DMS53 treated with DMSO at 0.1 percent for 48 hours (cell line): ENCODE data around the gene PIWIL4.
A peak's percentile ranks its signal among the peaks of the same experiment; 100 is the strongest.
"Not testable (repeated sequence)": the region's sequence is repeated elsewhere in the genome, so short reads cannot be mapped to it uniquely, and the experiment has no call there.

Source experiments
- DNase-seq: peaks from one replicate; lab custom pipeline; 2025; ENCODE audit not compliant: unreplicated experiment; lab: John Stamatoyannopoulos, UW

PIWIL4 gene

DNA sequence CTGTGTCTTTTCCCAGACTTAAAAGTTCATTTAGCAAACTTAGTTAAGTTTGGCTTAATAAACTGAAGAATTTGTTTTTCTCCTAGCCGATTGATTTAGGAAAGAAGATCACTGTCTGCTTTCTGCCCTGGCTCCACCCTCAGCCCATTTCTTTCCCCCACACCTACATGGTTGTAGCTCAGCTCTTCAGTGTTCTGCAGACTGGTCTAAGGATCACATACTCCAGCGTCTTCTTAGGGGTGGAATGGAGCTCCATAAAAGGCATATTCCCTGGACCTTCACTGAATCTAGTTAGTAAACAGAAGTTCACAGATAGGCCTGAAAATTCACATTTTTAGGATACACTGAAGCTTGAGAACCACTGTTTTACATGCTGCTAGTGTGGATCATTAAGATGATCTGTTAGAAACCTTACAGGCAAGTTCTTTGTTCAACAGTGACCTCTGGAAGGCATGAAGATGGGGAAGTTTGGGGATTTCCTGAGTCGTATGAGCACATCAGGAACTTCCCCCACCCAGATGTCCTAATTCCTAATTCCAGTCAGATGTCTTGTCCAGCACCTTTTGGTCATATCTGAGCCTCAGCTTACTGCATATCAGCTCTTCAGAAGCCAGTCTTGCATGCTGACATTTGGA is 16.8 kb downstream of the PIWIL4 start:
- no peak for DNase-seq

DNA sequence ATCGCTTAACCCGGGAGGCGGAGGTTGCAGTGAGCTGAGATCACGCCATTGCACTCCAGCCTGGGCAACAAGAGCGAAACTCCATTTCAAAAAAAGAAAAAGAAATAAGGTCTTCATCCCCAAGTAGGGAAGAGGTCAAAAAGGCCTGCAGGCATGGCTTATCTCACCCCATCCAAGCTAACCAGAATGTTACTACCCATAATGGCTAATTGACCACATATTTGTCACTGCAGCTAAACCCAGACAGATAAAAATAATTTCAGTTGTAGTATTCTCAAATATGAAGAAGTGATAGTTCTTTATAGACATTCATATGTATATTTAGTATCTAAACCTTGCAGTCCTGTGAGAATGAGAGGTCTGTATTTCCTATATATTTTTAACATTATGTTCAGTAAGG is 17.8 kb downstream of the PIWIL4 start:
- DNase-seq = no peak

DNA sequence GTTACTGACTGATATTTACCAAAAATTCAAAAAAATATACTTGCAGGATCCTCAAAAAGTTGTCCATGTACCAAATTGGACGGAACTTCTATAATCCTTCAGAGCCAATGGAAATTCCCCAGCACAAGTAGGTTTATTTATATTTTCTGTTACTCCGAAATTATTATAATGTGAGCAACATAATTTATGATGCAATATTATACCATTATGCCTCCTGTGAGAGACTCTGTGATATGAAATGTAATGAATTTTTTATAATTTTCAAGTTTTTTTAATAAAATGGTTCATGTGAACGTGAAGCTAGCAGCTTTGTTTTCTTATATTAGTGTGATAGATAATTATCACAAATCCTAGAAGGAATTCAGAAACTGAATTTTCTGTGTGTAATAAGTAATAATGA is 18.2 kb downstream of the PIWIL4 start:
- no peak for DNase-seq

DNA sequence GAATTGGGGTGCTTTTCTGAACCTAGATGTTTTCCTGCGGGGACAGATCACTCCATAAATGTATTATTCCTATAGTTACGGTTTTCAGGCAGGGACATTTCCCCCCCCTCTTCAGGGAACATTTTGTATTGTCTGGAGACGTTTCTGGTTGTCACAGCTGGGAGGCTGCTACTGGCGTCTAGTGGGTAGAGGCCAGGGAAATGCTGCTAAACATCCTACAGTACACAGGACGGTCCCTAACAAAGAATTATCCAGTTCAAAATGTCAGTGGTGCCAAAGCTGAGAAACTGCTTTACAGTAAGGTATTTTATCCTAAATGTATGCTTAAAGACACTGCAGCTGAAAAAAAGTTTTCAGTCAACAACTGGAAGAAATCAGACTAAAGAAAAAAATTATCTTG is 19.4 kb downstream of the PIWIL4 start:
- no peak for DNase-seq

DNA sequence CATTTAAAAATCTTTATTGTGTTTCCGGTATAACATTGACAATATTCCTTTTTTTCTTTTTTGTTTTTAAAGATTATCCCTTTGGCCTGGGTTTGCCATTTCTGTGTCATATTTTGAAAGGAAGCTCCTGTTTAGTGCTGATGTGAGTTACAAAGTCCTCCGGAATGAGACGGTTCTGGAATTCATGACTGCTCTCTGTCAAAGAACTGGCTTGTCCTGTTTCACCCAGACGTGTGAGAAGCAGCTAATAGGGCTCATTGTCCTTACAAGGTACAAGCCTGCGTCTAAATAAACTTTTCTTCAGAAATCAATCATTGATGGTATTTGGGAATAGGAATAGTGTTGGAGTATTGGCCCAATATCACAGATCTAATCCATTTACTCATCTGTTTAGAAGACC is 19.8 kb downstream of the PIWIL4 start:
- no peak for DNase-seq

DNA sequence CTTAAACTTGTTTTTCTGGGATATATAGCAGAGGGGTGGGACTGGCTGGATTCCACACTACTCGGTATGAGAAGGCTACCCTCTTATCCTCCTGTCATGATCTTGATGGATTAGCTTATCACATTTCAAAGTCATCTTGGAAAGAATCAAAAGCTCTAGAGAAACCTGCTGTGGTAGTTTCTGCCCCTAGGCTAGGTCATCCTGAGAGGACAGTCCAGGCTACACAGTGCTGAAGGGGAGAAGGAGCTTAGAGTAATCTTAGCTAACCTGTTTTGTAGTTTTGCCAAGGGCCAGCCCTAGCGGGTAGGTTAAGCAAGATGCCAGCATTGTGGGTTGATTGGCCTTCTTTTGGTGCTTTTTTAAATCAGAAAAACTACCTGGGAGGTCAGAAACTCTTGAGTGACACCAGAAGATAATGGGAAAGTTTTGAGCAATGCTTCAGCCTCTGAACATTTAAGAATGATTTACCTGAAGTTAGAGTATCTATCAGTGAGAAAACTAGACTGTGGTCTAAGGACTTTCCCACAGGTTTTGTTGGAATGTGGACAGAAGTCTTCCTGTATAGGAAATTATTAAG is 21.3 kb downstream of the PIWIL4 start:
- no peak for DNase-seq

DNA sequence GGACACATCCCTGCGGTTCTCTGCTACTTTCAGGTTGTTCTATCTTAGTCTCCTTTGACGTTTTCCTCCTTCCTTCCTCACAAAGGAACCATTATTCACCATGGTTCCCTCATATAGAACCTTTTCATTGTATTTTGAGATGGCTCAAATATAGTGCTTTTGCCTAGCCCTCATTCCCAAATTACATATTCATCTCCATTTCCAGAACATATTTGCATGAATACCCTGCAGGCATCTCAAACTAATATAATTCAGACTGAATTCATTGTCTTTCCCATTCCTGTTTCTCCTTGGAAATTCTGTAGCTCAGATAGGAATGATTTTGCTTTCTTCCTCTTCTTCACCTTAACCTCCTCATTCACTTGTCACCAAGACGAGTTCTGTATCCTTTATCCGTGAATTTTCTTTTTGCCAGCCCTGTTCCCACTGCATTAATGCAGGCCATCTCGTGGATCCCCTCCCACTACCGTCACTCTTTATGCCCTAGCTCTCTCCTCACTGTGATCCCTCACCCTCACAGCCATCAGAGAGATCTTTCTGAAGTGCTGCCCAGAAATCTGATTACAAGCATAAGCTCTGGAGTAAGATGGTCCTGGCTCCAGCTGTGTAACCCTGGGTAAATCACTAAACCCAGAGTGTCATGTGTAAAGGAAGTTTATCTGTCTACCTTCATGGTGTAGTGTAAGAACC is 23.3 kb downstream of the PIWIL4 start:
- DNase-seq = no peak

DNA sequence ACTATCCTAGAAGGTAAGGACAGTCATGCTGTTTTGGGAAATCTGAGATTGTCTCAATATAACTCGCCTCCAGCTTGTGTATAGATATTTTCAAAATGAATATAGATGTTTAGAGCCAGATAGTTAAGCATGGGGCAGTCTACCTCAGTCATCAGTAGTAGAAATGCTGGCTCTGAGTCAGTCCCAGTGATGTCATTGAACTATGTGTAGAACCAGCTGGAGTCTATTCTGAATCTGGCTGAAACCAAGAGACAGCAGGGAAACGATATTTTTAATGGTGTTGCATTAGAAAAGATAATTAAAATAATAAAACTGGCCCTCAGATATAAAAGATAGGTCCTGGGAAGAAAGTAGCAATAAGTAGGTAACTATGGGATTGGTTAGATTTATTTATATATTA is 25.9 kb downstream of the PIWIL4 start:
- no peak for DNase-seq

DNA sequence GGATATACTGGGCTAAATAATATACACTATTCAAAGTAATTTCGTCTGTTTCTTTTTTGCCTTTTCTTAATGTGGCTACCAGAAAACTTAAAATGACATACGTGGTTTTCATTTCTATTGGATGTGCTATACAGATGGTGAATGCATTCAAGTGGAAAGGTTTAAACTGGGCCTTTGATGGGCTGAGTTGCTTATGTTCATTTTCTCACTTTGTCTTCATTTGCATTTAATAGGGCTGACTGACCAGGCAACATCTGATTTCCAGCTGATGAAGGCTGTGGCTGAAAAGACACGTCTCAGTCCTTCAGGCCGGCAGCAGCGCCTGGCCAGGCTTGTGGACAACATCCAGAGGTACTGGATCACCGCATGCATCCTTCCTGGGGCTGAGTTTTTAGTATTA is 27.9 kb downstream of the PIWIL4 start:
- no peak for DNase-seq

DNA sequence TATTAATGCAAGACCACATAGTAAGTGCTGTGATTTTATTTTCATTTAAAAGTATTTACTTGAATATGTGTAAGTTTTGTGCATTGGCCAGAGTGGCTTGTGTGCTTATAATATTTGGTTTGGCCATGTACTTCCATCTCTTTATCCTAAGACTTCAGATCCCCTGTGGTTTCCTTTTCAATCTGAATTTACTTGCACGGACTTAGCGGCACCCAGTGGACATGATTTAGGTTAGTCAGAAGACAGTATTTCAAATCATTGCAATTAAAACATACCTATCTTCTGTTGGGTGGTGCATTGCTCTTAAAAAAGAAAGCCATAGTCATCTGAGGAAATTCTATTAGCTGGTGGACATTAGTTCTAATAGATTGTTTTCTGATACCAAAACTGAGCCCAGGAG is 30.7 kb downstream of the PIWIL4 start:
- no peak for DNase-seq

DNA sequence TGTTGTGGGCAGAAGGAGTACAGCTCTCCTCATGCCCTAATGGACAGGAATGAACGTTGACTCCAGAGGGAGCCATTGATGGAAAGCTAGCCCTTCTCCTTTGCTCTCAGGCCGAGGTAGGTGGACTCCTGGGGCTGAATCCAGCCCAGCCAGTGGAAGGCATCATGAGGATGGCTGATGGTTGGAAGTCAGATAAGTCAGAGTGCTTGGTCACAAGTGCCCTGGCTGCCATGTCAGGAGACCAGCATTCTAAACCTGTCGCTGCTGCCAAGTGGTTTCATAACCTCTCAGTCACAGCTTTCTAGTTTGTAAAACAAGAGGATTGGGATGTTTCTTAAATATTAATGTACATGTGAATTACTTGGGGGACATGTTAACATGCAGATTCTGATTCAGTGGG is 32.3 kb downstream of the PIWIL4 start:
- no peak for DNase-seq

DNA sequence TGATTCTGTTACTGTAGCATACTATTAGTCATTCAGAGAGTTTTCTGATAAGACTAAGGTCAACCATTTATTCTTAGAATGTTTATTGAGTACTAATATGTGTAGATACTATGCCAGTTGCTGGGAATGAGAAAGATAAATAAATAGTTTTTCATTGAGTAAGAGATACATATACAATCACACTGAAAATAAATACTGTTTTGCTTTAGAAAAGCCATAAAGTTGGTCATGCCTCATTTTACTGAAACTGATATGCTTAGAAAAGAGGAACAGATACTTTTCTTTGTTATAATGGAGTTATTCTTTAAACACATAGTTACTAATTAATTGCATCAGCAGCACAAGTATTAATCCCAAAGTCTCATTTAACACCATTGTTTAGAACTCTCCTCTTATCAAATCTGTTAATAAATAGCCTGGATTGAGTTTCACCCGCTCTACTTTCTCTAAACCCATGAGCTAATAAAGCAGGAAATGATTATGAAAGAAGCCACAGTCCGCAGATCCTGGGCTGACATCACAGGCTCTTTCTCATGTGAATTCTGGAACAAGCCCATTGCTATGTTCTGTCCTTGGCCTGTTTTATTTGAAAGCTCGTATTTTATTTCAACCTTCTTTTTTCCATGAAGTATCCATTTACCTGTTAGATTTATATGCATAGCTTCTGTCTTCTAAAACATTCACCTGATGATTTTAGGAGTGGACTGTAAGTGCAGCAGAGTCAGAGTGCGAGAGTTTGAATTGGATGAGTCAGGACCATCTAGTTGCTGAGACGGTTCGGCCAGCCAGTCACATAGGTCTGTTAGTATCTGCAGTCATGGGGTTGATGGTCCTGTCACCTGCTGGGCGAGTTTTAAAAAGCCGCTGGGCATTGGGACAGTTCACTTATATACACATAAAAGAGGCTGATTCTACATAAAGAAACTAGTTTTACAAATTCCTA is 35.5 kb downstream of the PIWIL4 start:
- DNase-seq = peak; percentile 98

DNA sequence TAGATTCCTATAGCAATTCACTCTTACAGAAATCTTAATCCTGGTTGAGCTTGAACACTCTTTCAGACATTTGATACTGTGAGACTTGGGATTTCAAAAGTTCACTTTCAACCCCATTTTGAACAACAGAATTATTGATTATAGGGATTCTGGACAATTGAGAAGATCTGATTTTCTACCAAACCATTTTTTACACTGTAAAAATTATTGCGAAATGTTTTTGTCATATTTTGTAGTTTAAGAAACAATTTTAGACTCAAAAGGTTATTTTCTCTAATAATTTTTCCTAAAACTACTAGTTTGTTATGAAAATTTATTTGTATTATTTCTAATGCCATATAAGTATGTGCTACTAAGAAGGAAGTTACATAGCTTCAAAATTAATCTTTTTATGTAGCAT is 36.4 kb downstream of the PIWIL4 start:
- DNase-seq = no peak

DNA sequence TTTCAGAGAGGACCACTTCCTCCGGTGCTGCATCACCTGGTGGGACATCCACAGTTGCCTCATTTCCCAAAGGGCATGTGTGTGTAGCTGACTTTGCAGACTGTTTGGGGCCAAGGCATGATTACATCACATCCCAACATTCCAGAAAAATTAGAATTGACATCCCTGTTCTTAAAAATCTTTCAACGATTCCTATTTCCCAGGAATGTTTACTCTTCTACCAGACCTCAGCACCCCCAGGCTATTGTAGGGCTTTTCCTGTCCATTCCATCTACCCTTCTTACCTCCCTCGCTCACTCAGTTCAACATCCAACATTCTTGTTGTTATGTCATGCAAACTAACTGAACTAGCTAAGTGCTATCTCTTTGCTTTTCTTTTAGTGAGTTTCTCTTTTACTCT is 37.3 kb downstream of the PIWIL4 start:
- no peak for DNase-seq

DNA sequence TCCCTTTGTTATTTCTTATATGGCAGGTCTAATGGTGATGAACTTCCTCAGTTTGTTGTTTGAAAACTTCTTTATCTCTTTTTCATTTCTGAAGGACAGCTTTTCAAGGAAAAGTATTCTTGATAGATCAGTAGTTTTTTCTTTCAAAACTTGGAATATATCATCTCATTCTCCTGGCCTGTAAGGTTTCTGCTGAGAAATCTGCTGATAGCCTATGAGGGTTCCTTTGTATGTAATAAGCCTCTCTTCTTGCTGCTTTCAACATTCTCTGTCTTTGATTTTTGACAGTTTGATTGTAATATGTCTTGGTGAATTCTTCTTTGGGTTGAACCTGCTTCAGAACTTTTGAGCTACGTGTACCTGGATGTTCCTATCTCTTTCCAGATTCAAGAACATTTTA is 46.0 kb downstream of the PIWIL4 start:
- no peak for DNase-seq

DNA sequence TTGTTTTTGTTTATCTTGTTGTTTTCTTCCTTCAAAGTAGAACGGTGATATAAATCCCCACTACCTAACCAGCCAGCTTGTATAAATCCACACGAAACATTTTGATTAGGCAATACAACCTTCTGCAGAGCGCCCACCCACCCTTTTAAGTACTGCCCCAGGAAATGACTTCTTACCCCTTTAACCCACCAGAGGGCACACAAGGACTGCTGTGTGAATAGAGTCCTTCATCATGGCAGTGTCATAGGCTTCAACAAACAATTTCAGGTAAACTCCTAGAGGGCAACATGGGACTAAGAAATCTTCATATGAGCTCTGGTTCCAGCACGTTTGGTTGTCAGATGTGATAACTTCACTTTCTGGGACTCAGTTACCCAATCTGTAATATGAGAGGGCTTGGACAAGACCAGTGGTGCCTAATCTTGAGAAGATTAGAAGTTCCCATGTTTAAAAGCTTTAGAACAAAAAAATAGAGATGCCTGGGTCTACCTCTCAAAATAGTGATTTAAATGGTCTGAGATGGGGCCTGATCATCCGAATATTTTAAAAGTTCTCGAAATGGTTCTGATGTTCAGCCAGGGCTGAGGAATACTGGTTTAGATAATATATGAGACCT is 56.1 kb downstream of the PIWIL4 start:
- DNase-seq = peak; percentile 90

DNA sequence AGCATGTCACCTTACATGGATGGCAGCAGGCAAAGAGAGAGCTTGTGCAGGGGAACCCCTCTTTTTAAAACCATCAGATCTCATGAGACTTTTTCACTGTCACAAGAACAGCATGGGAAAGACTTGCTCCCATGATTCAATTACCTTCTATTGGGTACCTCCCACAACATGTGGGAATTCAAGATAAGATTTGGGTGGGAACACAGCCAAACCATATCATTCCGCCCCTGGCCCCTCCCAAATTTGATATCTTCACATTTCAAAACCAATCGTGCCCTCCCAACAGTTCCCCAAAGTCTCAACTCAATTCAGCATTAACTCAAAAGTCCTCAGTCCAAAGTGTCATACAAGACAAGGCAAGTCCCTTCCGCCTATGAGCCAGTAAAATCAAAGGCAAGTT is 58.3 kb downstream of the PIWIL4 start:
- DNase-seq = not testable (repeated sequence)

DNA sequence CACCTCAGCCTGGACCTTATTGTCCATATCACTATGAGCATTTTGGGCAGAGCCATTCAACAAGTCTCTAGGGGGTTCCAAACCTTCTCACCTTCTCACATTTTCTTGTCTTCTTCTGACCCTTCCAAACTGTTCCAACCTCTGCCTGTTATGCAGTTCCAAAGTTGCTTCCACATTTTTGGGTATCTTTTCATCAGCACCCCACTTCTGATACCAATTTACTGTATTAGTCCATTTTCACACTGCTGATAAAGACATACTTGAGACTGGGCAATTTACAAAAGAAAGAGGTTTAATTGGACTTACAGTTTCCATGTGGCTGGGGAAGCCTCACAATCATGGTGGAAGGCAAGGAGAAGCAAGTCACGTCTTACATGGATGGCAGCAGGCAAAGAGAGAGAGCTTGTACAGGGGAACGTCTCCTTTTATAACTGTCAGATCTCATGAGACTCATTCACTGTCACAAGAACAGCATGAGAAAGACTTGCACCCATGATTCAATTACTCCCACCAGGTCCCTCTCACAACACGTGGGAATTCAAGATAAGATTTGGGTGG is 59.9 kb downstream of the PIWIL4 start:
- not testable (repeated sequence) for DNase-seq

DNA sequence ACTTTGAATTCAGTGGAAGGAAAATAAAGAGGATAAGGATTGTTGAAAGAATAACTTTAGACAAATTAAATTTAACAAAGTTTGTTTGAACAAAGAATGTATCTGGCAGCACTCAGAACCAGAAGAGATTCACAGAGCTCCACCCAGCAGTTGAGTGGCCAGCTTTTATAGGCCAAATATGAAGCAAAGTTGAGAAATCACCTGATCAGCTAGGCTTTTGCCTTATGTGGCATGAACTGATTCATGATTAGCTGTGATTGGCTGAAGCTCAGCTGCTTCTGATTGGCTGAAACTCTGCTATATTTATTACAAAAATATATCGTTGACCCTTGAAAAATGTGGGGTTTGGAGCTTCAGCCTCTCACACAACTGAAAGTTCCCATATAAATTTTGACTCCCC is 62.6 kb downstream of the PIWIL4 start:
- DNase-seq = no peak

DNA sequence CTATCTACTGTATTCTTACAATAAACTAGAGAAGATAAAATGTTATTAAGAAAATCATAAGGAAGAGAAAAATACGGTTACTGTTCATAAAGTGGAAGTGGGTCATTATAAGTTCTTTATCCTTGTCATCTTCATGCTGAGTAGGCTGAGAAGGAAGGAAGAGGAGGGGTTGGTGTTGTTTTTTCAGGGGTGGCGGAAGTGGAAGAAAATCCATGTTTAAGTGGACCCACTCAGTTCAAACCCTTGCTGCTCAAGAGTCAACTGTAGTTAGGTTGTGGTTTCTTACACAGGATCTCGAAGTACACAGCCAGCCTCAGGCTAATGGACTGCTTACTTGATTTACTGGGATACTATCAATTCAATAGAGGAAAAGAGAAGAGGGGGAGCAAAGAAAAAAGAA is 63.1 kb downstream of the PIWIL4 start:
- no peak for DNase-seq

DNA sequence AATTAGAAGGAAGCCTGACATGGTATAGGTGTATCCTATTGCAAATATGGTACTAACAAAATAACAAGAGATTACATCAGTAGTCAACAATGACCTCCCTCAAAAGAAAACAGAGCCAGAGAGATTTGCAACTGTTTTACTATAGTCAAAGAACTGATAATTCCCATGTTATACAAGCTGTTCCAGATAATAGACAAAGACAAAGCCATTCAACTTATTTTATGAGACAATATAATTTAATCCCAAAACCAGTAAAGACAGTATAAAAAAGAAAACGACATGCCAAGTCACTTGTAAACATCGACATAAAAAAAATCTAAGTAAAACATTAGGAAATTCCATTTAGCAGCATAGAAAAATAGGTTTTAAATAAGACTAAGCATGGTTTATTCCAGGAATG is 65.2 kb downstream of the PIWIL4 start:
- no peak for DNase-seq
